ENCODE measurements around the gene PARD3.

GRCh38 chr10:34343764-34344163 is 471.3 kb downstream of the PARD3 start:
- TF ChIP-seq, protein P1, sequence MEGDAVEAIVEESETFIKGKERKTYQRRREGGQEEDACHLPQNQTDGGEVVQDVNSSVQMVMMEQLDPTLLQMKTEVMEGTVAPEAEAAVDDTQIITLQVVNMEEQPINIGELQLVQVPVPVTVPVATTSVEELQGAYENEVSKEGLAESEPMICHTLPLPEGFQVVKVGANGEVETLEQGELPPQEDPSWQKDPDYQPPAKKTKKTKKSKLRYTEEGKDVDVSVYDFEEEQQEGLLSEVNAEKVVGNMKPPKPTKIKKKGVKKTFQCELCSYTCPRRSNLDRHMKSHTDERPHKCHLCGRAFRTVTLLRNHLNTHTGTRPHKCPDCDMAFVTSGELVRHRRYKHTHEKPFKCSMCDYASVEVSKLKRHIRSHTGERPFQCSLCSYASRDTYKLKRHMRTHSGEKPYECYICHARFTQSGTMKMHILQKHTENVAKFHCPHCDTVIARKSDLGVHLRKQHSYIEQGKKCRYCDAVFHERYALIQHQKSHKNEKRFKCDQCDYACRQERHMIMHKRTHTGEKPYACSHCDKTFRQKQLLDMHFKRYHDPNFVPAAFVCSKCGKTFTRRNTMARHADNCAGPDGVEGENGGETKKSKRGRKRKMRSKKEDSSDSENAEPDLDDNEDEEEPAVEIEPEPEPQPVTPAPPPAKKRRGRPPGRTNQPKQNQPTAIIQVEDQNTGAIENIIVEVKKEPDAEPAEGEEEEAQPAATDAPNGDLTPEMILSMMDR (IDR thresholded peaks at IDR 0.05), result no peak
- TF ChIP-seq POLR2A (IDR thresholded peaks at IDR 0.05), result no peak
